ENCODE results near the gene ZNF692.

DNA sequence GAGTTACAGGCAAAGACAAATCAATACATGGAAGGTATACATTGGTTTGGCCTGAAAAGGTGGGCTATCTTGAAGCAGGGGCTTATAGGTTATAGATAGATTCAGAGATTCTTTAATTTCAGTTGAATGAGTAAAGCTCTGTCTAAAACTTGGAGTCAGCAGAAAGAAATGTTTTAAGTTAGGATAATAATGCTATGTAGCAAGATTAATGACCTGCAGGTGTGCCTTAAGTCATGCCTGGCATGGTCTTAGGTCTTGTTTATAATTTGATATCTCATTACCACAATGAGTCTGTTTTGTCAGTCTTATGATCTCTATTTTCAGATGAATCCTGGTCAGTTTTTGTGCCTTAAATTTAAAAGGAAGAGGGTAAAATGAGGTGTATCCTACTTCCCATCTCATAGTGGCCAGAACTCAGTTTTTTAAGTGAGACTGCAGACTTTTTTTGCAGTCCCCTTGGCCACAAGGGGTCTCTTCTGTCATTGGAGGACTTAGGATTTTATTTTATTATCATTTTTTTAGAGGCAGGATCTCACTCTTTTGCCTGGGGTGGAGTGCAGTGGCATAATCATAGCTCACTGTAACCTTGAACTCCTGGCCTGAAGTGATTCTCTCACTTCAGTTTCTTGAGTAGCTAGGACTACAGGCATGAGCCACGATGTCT, 25.9 kb upstream of the ZNF692 start:
- TF ChIP-seq, protein P1, sequence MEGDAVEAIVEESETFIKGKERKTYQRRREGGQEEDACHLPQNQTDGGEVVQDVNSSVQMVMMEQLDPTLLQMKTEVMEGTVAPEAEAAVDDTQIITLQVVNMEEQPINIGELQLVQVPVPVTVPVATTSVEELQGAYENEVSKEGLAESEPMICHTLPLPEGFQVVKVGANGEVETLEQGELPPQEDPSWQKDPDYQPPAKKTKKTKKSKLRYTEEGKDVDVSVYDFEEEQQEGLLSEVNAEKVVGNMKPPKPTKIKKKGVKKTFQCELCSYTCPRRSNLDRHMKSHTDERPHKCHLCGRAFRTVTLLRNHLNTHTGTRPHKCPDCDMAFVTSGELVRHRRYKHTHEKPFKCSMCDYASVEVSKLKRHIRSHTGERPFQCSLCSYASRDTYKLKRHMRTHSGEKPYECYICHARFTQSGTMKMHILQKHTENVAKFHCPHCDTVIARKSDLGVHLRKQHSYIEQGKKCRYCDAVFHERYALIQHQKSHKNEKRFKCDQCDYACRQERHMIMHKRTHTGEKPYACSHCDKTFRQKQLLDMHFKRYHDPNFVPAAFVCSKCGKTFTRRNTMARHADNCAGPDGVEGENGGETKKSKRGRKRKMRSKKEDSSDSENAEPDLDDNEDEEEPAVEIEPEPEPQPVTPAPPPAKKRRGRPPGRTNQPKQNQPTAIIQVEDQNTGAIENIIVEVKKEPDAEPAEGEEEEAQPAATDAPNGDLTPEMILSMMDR (IDR thresholded peaks at IDR 0.05), result no peak
- no peak for TF ChIP-seq POLR2A (IDR thresholded peaks at IDR 0.05)
